Activated T-cell treated with anti-CD3 and anti-CD28 coated beads, Interleukin-2, amount 50 U/mL, for 24 hours (primary cell): ENCODE measurements around the gene PDK2.

Experiments
- DNase-seq: peaks from one replicate; pipeline ENCODE4 v3.0.0-alpha.2; 2020
- H3K27ac Mint-ChIP-seq: 2 replicates; pipeline ENCODE4 v1.8.0; 2020; ENCODE audit warnings: mild to moderate bottlenecking, mixed read lengths
- H3K27me3 Mint-ChIP-seq: 2 replicates; pipeline ENCODE4 v1.8.0; 2020; ENCODE audit warnings: mixed read lengths
- H3K36me3 Mint-ChIP-seq: 2 replicates; pipeline ENCODE4 v1.8.0; 2020; ENCODE audit warnings: low read depth, mixed read lengths
- H3K4me1 Mint-ChIP-seq: 2 replicates; pipeline ENCODE4 v1.8.0; 2020; ENCODE audit warnings: low read depth, mixed read lengths
- H3K4me3 Mint-ChIP-seq: 2 replicates; pipeline ENCODE4 v1.8.0; 2020; ENCODE audit warnings: mild to moderate bottlenecking, moderate library complexity, mixed read lengths
- H3K9me3 Mint-ChIP-seq: 2 replicates; pipeline ENCODE4 v1.8.0; 2020; ENCODE audit warnings: mixed read lengths

The PDK2 gene

GRCh38 chr17:50080096-50080480, 15.1 kb upstream of the PDK2 start:
- Mint-ChIP-seq H3K4me3 (no peak overlapping the region), H3K27ac (no peak overlapping the region), H3K4me1 (no peaks in the 10 kb centered on the region), H3K9me3 (no peaks in the 10 kb centered on the region), H3K36me3 (peaks cover 10% of the 10 kb centered on the region), H3K27me3 (no peaks in the 10 kb centered on the region)
- DNase-seq, result no peak

DNA sequence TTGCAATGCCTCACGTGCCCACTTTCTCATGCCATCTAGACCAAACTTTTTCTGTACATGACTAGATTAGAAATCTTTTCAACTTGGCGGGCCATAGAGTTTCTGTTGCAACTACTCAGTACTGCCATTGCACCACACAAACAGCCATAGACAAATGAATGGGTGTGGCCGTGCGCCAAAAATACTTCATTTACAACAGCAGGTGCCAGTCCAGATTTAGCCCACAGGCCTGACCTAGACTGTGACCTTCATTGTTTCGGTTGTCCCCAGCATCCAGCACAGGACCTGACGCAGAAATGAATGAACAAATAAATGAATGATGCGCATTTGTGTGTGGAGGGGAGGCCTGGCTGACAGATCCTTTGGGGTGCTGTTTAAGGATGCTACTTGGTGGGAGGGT, 14.3 kb upstream of the PDK2 start:
- Mint-ChIP-seq H3K27ac (no peak overlapping the region), H3K9me3 (no peaks in the 10 kb centered on the region), H3K4me1 (no peaks in the 10 kb centered on the region), H3K4me3 (no peak overlapping the region), H3K27me3 (no peaks in the 10 kb centered on the region), H3K36me3 (peaks cover 10% of the 10 kb centered on the region)
- no peak for DNase-seq

DNA sequence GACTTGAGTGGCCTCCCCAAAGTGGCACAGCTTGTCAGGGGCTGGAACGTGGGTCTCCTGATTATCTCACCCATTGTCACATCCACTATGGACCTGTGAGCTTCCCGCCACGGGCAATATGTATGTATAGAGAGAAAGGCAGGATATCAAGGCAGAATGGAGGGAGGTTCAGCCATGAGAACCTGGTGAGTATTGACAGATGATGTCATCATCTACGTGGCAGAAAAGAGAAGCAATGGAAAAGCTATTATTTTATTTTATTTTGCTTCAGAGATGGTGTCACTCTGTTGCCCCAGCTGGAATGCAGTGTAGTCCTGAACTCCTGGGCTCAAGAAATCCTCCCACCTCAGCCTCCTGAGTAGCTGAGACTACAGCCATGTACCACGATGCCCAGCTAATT, 13.4 kb upstream of the PDK2 start:
- Mint-ChIP-seq H3K9me3 (no peaks in the 10 kb centered on the region), H3K36me3 (peaks cover 10% of the 10 kb centered on the region), H3K27me3 (no peaks in the 10 kb centered on the region), H3K4me1 (no peaks in the 10 kb centered on the region), H3K27ac (no peak overlapping the region), H3K4me3 (no peak overlapping the region)
- no peak for DNase-seq

DNA sequence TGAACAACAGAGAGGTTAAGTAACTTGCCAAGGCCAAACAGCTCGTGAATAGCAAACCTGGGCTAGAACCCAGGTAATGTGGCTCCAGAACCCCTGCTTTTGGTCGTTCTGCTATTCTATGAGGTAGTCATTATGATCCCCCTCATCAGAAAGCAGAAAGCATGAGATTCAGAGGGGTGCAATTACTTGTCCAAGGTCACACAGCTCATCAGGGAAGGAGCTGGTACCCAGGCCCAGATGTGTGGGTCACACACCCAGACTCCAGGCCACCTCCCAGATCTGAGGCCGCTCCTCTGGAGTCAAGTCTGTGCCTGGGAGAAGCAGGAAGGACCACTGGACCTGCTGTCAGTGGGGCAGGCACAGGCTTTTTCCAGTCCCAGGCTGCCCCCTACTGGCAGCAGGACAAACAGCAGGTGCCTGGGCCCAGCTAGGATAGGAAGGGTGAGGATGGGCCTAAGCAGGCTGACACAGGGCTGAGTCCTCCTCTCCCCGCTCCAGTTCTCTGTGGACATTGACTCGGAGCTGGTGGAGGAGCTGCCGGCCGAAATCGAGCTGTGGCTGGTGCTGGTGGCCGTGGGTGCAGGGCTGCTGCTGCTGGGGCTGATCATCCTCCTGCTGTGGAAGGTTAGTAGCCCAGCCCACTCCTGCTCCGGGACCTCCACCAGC, 7.8 kb upstream of the PDK2 start:
- no peak overlapping the region for H3K4me3 Mint-ChIP-seq
- H3K36me3 Mint-ChIP-seq, result peaks cover 2% of the 10 kb centered on the region
- no peaks in the 10 kb centered on the region for H3K4me1 Mint-ChIP-seq
- peak; percentile 88 for DNase-seq
- H3K27ac Mint-ChIP-seq, result no peak overlapping the region
- H3K9me3 Mint-ChIP-seq, result no peaks in the 10 kb centered on the region
- no peaks in the 10 kb centered on the region for H3K27me3 Mint-ChIP-seq

GRCh38 chr17:50087912-50088405, 7.2 kb upstream of the PDK2 start:
- H3K27ac Mint-ChIP-seq, result no peak overlapping the region
- no peak overlapping the region for H3K4me3 Mint-ChIP-seq
- peaks cover 2% of the 10 kb centered on the region for H3K36me3 Mint-ChIP-seq
- no peak for DNase-seq
- H3K27me3 Mint-ChIP-seq, result no peaks in the 10 kb centered on the region
- no peaks in the 10 kb centered on the region for H3K9me3 Mint-ChIP-seq
- no peaks in the 10 kb centered on the region for H3K4me1 Mint-ChIP-seq

DNA sequence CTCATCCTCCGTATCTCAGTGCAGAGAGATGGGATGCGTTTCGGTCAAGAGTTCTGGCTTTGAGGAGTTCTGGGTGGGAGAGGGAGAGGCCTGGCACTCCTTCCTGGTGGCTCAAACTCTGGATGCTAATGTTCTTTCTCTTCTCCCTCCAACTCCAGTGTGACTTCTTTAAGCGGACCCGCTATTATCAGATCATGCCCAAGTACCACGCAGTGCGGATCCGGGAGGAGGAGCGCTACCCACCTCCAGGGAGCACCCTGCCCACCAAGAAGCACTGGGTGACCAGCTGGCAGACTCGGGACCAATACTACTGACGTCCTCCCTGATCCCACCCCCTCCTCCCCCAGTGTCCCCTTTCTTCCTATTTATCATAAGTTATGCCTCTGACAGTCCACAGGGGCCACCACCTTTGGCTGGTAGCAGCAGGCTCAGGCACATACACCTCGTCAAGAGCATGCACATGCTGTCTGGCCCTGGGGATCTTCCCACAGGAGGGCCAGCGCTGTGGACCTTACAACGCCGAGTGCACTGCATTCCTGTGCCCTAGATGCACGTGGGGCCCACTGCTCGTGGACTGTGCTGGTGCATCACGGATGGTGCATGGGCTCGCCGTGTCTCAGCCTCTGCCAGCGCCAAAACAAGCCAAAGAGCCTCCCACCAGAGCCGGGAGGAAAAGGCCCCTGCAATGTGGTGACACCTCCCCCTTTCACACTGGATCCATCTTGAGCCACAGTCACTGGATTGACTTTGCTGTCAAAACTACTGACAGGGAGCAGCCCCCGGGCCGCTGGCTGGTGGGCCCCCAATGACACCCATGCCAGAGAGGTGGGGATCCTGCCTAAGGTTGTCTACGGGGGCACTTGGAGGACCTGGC, 6.0 kb upstream of the PDK2 start:
- Mint-ChIP-seq H3K4me3 (no peak overlapping the region), H3K9me3 (no peaks in the 10 kb centered on the region), H3K36me3 (peaks cover 2% of the 10 kb centered on the region), H3K27me3 (no peaks in the 10 kb centered on the region), H3K4me1 (peaks cover 3% of the 10 kb centered on the region), H3K27ac (no peak overlapping the region)
- no peak for DNase-seq

GRCh38 chr17:50090071-50090470, 5.1 kb upstream of the PDK2 start:
- no peak for DNase-seq
- H3K4me3 Mint-ChIP-seq, result no peak overlapping the region
- no peaks in the 10 kb centered on the region for H3K9me3 Mint-ChIP-seq
- no peak overlapping the region for H3K27ac Mint-ChIP-seq
- peaks cover 11% of the 10 kb centered on the region for H3K4me1 Mint-ChIP-seq
- H3K36me3 Mint-ChIP-seq, result peaks cover 2% of the 10 kb centered on the region
- H3K27me3 Mint-ChIP-seq, result no peaks in the 10 kb centered on the region

DNA sequence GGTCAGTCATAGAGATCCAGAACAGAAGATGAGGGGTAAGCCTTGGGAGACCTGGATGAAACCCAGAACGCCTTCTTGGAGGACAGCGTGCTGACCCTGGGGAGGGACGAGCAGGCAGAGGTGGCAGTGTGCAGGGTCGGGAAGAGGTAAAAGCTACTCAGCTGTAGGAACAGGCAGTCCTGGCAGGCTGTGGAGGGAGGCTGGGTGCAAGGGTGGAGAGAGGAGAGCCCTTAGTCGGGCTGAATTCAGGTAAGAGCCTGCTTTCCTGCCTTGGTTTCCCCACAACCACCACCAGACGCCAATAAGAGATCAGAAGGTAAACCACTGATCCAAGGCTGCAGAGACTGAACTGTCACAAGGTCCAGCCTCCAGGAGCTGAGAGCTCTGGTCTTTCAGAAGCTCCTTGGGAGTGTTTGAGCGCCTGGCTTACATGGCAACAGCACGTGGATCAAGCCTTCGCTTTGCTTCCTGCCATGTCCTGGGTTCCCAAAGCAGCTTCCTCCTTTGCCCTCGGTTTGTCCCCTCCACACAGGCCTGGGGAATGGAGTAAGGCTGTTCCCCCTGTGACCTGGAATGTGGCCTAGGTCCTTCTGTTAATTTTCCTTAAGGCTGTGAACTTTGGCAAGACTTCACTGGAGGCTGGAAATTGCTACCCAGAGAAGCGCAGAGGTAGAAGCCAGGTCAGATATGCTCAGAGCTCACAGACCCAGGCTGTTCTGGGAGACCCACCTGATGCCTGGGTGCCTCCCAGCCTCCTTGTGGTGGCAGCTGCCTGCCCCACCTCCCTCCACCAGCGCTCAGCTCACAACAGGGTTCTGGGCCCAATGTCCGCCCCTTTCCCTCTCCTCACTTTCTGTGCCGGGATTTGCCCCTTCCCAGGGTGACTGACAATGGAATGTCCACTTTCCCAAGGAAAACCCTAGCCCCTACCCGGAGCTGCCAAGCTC, 3.9 kb upstream of the PDK2 start:
- no peaks in the 10 kb centered on the region for H3K27me3 Mint-ChIP-seq
- H3K27ac Mint-ChIP-seq, result no peak overlapping the region
- H3K4me1 Mint-ChIP-seq, result peaks cover 22% of the 10 kb centered on the region
- peaks cover 4% of the 10 kb centered on the region for H3K36me3 Mint-ChIP-seq
- H3K4me3 Mint-ChIP-seq, result no peak overlapping the region
- H3K9me3 Mint-ChIP-seq, result no peaks in the 10 kb centered on the region
- no peak for DNase-seq

GRCh38 chr17:50091918-50092285, 3.2 kb upstream of the PDK2 start:
- Mint-ChIP-seq H3K4me1 (peaks cover 27% of the 10 kb centered on the region), H3K36me3 (peaks cover 4% of the 10 kb centered on the region), H3K4me3 (no peak overlapping the region), H3K9me3 (no peaks in the 10 kb centered on the region), H3K27me3 (no peaks in the 10 kb centered on the region), H3K27ac (no peak overlapping the region)
- no peak for DNase-seq

DNA sequence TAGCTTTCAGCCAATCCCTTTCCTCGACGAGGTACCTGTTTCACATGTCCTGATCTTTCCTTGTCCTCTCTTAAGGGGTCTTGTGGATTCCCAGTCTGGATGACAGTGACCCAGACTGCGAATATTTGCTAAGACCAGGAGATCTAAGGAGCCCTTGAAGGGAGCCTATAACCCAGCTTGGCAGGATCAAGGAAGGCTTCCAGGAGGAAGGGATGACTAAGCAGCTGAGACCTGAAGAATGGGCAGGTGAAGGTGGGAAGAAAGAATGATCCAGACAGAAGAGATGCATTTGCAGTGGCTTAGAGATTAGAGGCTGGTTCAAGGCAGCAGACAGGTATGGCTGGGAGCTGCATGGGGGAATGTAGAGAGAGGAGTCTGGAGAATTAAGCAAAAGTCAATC, 1.9 kb upstream of the PDK2 start:
- no peak overlapping the region for H3K4me3 Mint-ChIP-seq
- H3K36me3 Mint-ChIP-seq, result peaks cover 6% of the 10 kb centered on the region
- no peaks in the 10 kb centered on the region for H3K9me3 Mint-ChIP-seq
- H3K27me3 Mint-ChIP-seq, result no peaks in the 10 kb centered on the region
- no peak overlapping the region for H3K27ac Mint-ChIP-seq
- DNase-seq, result no peak
- peaks cover 29% of the 10 kb centered on the region for H3K4me1 Mint-ChIP-seq

DNA sequence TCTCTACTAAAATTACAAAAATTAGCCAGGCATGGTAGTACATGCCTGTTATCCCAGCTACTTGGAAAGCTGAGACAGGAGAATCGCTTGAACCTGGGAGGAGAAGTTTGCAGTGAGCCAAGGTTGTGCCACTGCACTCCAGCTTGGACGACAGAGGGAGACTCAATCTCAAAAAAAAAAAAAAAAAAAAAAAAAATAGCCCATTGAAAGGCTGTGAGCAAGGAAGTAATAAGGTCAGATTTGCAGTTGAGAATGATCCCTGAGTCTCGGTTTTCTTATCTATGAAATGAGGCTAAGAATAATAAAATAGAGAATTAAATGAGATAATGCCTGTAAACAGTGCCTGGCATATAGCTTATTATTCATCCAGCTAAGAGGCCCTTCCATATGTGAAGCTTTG, 1.3 kb upstream of the PDK2 start:
- Mint-ChIP-seq H3K9me3 (no peaks in the 10 kb centered on the region), H3K27ac (no peak overlapping the region), H3K4me1 (peaks cover 29% of the 10 kb centered on the region), H3K27me3 (no peaks in the 10 kb centered on the region), H3K4me3 (no peak overlapping the region), H3K36me3 (peaks cover 10% of the 10 kb centered on the region)
- no peak for DNase-seq

- Mint-ChIP-seq H3K27ac (peak overlapping the region; percentile 87), H3K27me3 (no peaks in the 10 kb centered on the region), H3K4me3 (peak overlapping the region; percentile 86), H3K4me1 (peaks cover 29% of the 10 kb centered on the region), H3K36me3 (peaks cover 11% of the 10 kb centered on the region), H3K9me3 (no peaks in the 10 kb centered on the region)
- DNase-seq, result peak; percentile 95
Measured at GRCh38 chr17:50094243-50094752, 853 bp upstream of the PDK2 start.

DNA sequence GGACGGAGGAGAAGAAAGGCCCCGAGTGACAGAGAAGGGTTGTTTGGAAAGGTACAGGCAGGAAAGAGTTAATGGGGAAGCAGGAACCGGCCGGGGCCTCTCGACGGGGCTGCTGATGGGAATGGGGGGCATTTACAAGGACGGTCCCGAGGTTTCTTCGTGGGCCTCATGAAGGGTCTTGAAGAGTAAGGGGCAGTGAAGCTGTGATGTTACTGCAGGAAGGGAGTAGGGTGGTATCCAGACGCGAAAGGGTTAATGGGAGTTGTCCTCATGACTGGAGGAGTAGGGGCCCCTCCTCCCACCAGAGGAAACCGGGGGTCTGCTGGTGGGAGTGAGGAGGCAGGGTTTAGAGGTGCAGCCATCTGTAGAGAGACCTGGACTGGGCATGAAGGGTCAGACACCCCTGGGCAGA, 481 bp downstream of the PDK2 start:
- H3K4me3 Mint-ChIP-seq, result peak overlapping the region; percentile 86
- H3K27ac Mint-ChIP-seq, result peak overlapping the region; percentile 87
- H3K4me1 Mint-ChIP-seq, result peaks cover 36% of the 10 kb centered on the region
- peaks cover 16% of the 10 kb centered on the region for H3K36me3 Mint-ChIP-seq
- H3K9me3 Mint-ChIP-seq, result no peaks in the 10 kb centered on the region
- DNase-seq, result peak; percentile 46
- no peaks in the 10 kb centered on the region for H3K27me3 Mint-ChIP-seq

DNA sequence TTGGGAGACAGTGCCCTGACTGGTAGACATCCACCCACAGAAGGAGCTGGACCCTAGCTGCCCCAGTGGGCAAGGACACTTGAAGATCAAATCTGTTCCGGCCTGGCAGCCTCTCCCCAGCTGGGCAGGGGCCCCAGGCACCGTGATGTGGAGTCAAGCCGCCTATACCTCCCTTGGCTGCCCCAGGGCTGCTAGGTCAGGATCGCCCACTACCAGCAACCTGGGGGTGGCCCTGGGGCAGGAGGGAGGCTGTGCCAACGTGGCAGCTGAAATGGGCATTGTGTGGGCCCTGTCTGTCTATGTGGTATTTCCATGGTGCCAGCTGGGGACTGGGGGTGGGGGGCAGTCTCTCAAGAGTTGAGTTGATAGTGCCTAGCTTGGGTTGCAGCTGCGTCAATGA, 941 bp downstream of the PDK2 start:
- peaks cover 16% of the 10 kb centered on the region for H3K36me3 Mint-ChIP-seq
- H3K27me3 Mint-ChIP-seq, result no peaks in the 10 kb centered on the region
- no peaks in the 10 kb centered on the region for H3K9me3 Mint-ChIP-seq
- peaks cover 36% of the 10 kb centered on the region for H3K4me1 Mint-ChIP-seq
- no peak for DNase-seq
- peak overlapping the region; percentile 87 for H3K27ac Mint-ChIP-seq
- peak overlapping the region; percentile 86 for H3K4me3 Mint-ChIP-seq
